HG03139 (cell line): ENCODE measurements around the gene VN1R5.

Experiments
- ATAC-seq: cut with Tn5 transposase; IDR thresholded peaks from one replicate; pipeline ENCODE4 v1.9.1; 2021; ENCODE audit not compliant: unreplicated experiment

Gene VN1R5

GRCh38 chr1:247299723-247300381, 44.0 kb downstream of the VN1R5 start:
- no peak for ATAC-seq

GRCh38 chr1:247300491-247301175, 44.8 kb downstream of the VN1R5 start:
- ATAC-seq = no peak

- no peak for ATAC-seq
Measured at GRCh38 chr1:247301176-247301540, 45.3 kb downstream of the VN1R5 start.

GRCh38 chr1:247303216-247303615, 47.3 kb downstream of the VN1R5 start:
- ATAC-seq = no peak

- ATAC-seq = no peak
Measured at GRCh38 chr1:247304031-247304430, 48.2 kb downstream of the VN1R5 start.
